ENCODE results near the gene BEND4. TPM values are rescaled to one million over a fixed set of nuclear protein-coding genes. Genes with fewer than 3 reads are reported as not detected.

Gene BEND4
- total RNA-seq, 1 experiment from 2014 or later, result not detected

DNA sequence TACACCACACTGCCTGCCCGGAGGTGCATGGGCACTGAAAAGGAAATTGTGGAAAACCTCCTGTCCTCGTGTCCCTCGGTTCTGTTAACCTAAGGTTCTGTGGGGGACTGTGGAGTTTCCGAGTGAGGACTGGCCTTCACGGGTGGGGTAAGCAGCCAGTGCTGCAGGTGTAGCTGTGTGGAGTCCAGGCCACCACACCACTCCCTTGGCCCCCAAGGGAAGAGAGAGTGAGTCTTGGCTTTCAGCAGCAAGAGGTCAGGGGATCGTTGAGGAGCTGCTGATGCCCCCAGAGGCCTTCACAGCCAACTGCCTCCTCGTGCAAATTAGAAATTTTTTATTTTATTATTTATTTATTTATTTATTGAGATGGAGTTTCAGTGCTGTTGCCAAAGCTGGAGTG, 20.4 kb downstream of the BEND4 start:
- TF ChIP-seq, protein P1, sequence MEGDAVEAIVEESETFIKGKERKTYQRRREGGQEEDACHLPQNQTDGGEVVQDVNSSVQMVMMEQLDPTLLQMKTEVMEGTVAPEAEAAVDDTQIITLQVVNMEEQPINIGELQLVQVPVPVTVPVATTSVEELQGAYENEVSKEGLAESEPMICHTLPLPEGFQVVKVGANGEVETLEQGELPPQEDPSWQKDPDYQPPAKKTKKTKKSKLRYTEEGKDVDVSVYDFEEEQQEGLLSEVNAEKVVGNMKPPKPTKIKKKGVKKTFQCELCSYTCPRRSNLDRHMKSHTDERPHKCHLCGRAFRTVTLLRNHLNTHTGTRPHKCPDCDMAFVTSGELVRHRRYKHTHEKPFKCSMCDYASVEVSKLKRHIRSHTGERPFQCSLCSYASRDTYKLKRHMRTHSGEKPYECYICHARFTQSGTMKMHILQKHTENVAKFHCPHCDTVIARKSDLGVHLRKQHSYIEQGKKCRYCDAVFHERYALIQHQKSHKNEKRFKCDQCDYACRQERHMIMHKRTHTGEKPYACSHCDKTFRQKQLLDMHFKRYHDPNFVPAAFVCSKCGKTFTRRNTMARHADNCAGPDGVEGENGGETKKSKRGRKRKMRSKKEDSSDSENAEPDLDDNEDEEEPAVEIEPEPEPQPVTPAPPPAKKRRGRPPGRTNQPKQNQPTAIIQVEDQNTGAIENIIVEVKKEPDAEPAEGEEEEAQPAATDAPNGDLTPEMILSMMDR (IDR thresholded peaks at IDR 0.05; ENCODE audit: insufficient read depth in 1 of 2, low read depth in 1 of 2, low read length in 1 of 2, severe bottlenecking in 1 of 2, unreplicated experiment in 1 of 2), result no peak
- H3K36me3 ChIP-seq (ENCODE audit: control insufficient read depth, insufficient read depth, low read length), result no peaks in the 10 kb centered on the region
- Mint-ChIP-seq H3K27me3 (ENCODE audit: insufficient read depth, unreplicated experiment) (peaks cover 4% of the 10 kb centered on the region), H3K9me3 (ENCODE audit: unreplicated experiment) (no peaks in the 10 kb centered on the region), H3K4me1 (ENCODE audit: low read depth, unreplicated experiment) (no peaks in the 10 kb centered on the region), H3K36me3 (ENCODE audit: insufficient read depth, unreplicated experiment) (no peaks in the 10 kb centered on the region), H3K4me3 (ENCODE audit: unreplicated experiment) (no peak overlapping the region), H3K27ac (ENCODE audit: unreplicated experiment) (no peak overlapping the region)
- no TSS peak for BruUV-seq (replicated peaks)
- no peaks in the 10 kb centered on the region for H3K4me1 ChIP-seq
- intact Hi-C loops (cut with micrococcal nuclease; ENCODE audit: unreplicated experiment), result no loop called here
- DNase-seq, result no peak
- CTCF ChIA-PET, result no interaction called here
- POLR2A ChIA-PET, result no interaction called here
- H3K4me3 ChIP-seq (ENCODE audit: low read depth, low read length), result no peak overlapping the region
- H3K27me3 ChIP-seq (replicated peaks; ENCODE audit: control insufficient read depth, insufficient read depth, low read length), result no peaks in the 10 kb centered on the region
- H3K9me3 ChIP-seq, result peaks cover under 1% of the 10 kb centered on the region; the same call in 1 of the 2 replicates

DNA sequence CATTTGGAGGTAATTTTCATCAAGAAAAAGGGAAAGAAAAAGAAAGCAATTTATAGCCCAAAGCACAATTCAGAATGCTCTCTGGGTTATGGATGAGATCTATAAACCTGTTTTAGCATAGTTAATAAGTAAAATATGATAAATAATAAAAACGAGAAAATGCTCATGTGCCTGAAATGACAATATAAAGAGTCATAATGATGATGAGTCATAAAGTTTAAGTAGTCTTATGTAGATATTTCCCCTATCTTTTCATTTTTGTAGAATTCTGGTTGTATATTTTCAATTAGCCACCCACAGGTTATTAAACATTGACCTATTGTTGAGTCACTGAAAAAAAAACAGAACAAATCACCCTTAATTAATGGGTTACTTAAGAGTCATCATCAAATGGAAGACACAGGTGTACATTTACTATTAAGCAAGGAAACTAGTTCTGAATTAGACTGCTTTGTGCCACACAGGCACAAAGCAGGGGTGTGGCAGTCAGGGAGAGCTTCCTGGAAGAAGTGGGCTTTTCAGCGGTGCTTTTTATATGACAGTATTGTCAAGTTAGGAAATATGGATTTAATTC, 29.3 kb downstream of the BEND4 start:
- CTCF ChIA-PET, result no interaction called here
- no TSS peak for BruUV-seq (replicated peaks)
- POLR2A ChIA-PET, result no interaction called here
- Mint-ChIP-seq H3K4me1 (ENCODE audit: low read depth, unreplicated experiment) (no peaks in the 10 kb centered on the region), H3K27ac (ENCODE audit: unreplicated experiment) (no peak overlapping the region), H3K27me3 (ENCODE audit: insufficient read depth, unreplicated experiment) (peaks cover 28% of the 10 kb centered on the region), H3K4me3 (ENCODE audit: unreplicated experiment) (no peak overlapping the region), H3K36me3 (ENCODE audit: insufficient read depth, unreplicated experiment) (no peaks in the 10 kb centered on the region), H3K9me3 (ENCODE audit: unreplicated experiment) (no peaks in the 10 kb centered on the region)
- Histone ChIP-seq H3K9me3 (no peaks in the 10 kb centered on the region), H3K27me3 (replicated peaks; ENCODE audit: control insufficient read depth, insufficient read depth, low read length) (no peaks in the 10 kb centered on the region), H3K4me3 (ENCODE audit: low read depth, low read length) (no peak overlapping the region), H3K4me1 (no peaks in the 10 kb centered on the region), H3K36me3 (ENCODE audit: control insufficient read depth, insufficient read depth, low read length) (no peaks in the 10 kb centered on the region)
- TF ChIP-seq, protein P1 (IDR thresholded peaks at IDR 0.05; ENCODE audit: insufficient read depth in 1 of 2, low read depth in 1 of 2, low read length in 1 of 2, severe bottlenecking in 1 of 2, unreplicated experiment in 1 of 2), result no peak
- intact Hi-C loops (cut with micrococcal nuclease; ENCODE audit: unreplicated experiment), result no loop called here
- DNase-seq, result no peak

DNA sequence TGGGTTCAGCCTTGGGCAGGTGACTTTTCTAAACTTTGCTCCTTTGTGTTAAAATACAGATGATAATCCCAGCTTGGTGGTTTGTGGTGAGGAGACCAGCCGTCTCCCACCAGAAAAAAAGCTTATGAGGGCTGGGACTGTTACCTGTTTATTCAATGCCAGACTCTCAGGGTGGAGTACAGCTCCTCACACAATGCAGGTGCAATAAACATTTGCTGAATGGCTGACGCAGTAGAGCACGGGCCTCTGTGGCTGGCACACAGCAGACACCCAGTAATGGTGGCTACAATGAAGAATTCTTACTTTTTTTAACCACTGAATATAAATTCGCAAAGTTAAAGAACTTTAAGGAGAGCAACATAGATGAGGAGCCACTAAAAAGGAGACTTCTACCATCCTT, 30.2 kb downstream of the BEND4 start:
- no peak overlapping the region for H3K4me3 ChIP-seq (ENCODE audit: low read depth, low read length)
- no peaks in the 10 kb centered on the region for H3K9me3 ChIP-seq
- ChIA-PET POLR2A (no interaction called here), CTCF (no interaction called here)
- DNase-seq, result no peak
- no peak overlapping the region for H3K4me3 Mint-ChIP-seq (ENCODE audit: unreplicated experiment)
- no peaks in the 10 kb centered on the region for H3K4me1 ChIP-seq
- no peaks in the 10 kb centered on the region for H3K36me3 Mint-ChIP-seq (ENCODE audit: insufficient read depth, unreplicated experiment)
- no peak overlapping the region for H3K27ac Mint-ChIP-seq (ENCODE audit: unreplicated experiment)
- intact Hi-C loops (cut with micrococcal nuclease; ENCODE audit: unreplicated experiment), result no loop called here
- TF ChIP-seq, protein P1 (IDR thresholded peaks at IDR 0.05; ENCODE audit: insufficient read depth in 1 of 2, low read depth in 1 of 2, low read length in 1 of 2, severe bottlenecking in 1 of 2, unreplicated experiment in 1 of 2), result no peak
- H3K36me3 ChIP-seq (ENCODE audit: control insufficient read depth, insufficient read depth, low read length), result no peaks in the 10 kb centered on the region
- H3K27me3 ChIP-seq (replicated peaks; ENCODE audit: control insufficient read depth, insufficient read depth, low read length), result no peaks in the 10 kb centered on the region
- no peaks in the 10 kb centered on the region for H3K9me3 Mint-ChIP-seq (ENCODE audit: unreplicated experiment)
- H3K27me3 Mint-ChIP-seq (ENCODE audit: insufficient read depth, unreplicated experiment), result peaks cover 31% of the 10 kb centered on the region
- H3K4me1 Mint-ChIP-seq (ENCODE audit: low read depth, unreplicated experiment), result no peaks in the 10 kb centered on the region
- no TSS peak for BruUV-seq (replicated peaks)

Data from Caco-2 (cell line).